ENCODE measurements around the gene SYS1. TPM values are rescaled to one million over a fixed set of nuclear protein-coding genes. Genes with fewer than 3 reads are reported as not detected.

SYS1 gene
- polyA plus RNA-seq, 3 donors from 2014 or later = 32.6 to 52.4 (median 47.1) TPM

- Mint-ChIP-seq H3K27me3 (ENCODE audit: low read depth in 3 of 3) (peaks cover 0 to 3% (median 0%) of the 10 kb centered on the region in 3 donors), H3K9me3 (no peaks in the 10 kb centered on the region), H3K4me1 (no peaks in the 10 kb centered on the region), H3K36me3 (no peaks in the 10 kb centered on the region), H3K4me3 (no peak overlapping the region), H3K27ac (no peak overlapping the region)
- DNase-seq = no peak
These were observed 8.3 kb upstream of the SYS1 start for GRCh38 chr20:45354423-45355208.

GRCh38 chr20:45355209-45356084, 7.5 kb upstream of the SYS1 start:
- H3K27ac Mint-ChIP-seq = no peak overlapping the region
- H3K36me3 Mint-ChIP-seq = no peaks in the 10 kb centered on the region
- H3K4me3 Mint-ChIP-seq = no peak overlapping the region
- no peak for DNase-seq
- H3K4me1 Mint-ChIP-seq = no peaks in the 10 kb centered on the region
- H3K27me3 Mint-ChIP-seq (ENCODE audit: low read depth in 3 of 3) = peaks cover 0 to 3% (median 0%) of the 10 kb centered on the region in 3 donors
- no peaks in the 10 kb centered on the region for H3K9me3 Mint-ChIP-seq

- Mint-ChIP-seq H3K27me3 (ENCODE audit: low read depth in 3 of 3) (peaks cover 5 to 12% (median 7%) of the 10 kb centered on the region in 3 donors), H3K36me3 (no peaks in the 10 kb centered on the region), H3K27ac (no peak overlapping the region), H3K9me3 (no peaks in the 10 kb centered on the region), H3K4me1 (peaks cover 10 to 11% of the 10 kb centered on the region in 2 donors), H3K4me3 (no peak overlapping the region)
- DNase-seq = no peak
These were observed 4.5 kb upstream of the SYS1 start for GRCh38 chr20:45358282-45359068.

- Mint-ChIP-seq H3K27me3 (ENCODE audit: low read depth in 3 of 3) (peaks cover 5 to 16% (median 7%) of the 10 kb centered on the region in 3 donors), H3K27ac (no peak overlapping the region), H3K9me3 (no peaks in the 10 kb centered on the region), H3K36me3 (no peaks in the 10 kb centered on the region), H3K4me3 (no peak overlapping the region), H3K4me1 (peaks cover 15 to 16% of the 10 kb centered on the region in 2 donors)
- DNase-seq = no peak
These were observed 3.9 kb upstream of the SYS1 start for GRCh38 chr20:45359069-45359405.

GRCh38 chr20:45359406-45360148, 3.4 kb upstream of the SYS1 start:
- Mint-ChIP-seq H3K4me1 (peaks cover 18 to 19% of the 10 kb centered on the region in 2 donors), H3K27me3 (ENCODE audit: low read depth in 3 of 3) (peaks cover 5 to 16% (median 7%) of the 10 kb centered on the region in 3 donors), H3K27ac (peak overlapping the region in 1 of 6 donors; percentile 17)

GRCh38 chr20:45361793-45362192, 1.2 kb upstream of the SYS1 start:
- Mint-ChIP-seq H3K36me3 (peaks cover 0 to 11% (median 4%) of the 10 kb centered on the region in 3 donors), H3K27me3 (ENCODE audit: low read depth in 3 of 3) (peaks cover 5 to 16% (median 9%) of the 10 kb centered on the region in 3 donors), H3K4me1 (peaks cover 33 to 39% of the 10 kb centered on the region in 2 donors), H3K9me3 (no peaks in the 10 kb centered on the region), H3K4me3 (no peak overlapping the region), H3K27ac (no peak overlapping the region)
- no peak for DNase-seq

More at GRCh38 chr20:45359406-45360148, 3.4 kb upstream of the SYS1 start:
- no peak overlapping the region for H3K4me3 Mint-ChIP-seq
- H3K36me3 Mint-ChIP-seq = no peaks in the 10 kb centered on the region
- DNase-seq = no peak
- H3K9me3 Mint-ChIP-seq = no peaks in the 10 kb centered on the region

- Mint-ChIP-seq H3K9me3 (no peaks in the 10 kb centered on the region), H3K27ac (peak overlapping the region; percentile 97 to 99 (median 98)), H3K27me3 (ENCODE audit: low read depth in 3 of 3) (peaks cover 5 to 15% (median 10%) of the 10 kb centered on the region in 3 donors), H3K4me1 (peaks cover 54 to 59% of the 10 kb centered on the region in 2 donors), H3K4me3 (peak overlapping the region; percentile 95 to 99 (median 96)), H3K36me3 (peaks cover 1 to 25% (median 7%) of the 10 kb centered on the region in 3 donors)
- DNase-seq = no peak
These were observed 896 bp downstream of the SYS1 start for GRCh38 chr20:45363611-45364492.

GRCh38 chr20:45365444-45365970, 2.6 kb downstream of the SYS1 start:
- no peaks in the 10 kb centered on the region for H3K9me3 Mint-ChIP-seq
- H3K4me3 Mint-ChIP-seq = peak overlapping the region in 3 of 5 donors; percentile 29 to 44 (median 30)
- H3K36me3 Mint-ChIP-seq = peaks cover 4 to 27% (median 7%) of the 10 kb centered on the region in 3 donors
- peaks cover 5 to 15% (median 10%) of the 10 kb centered on the region in 3 donors for H3K27me3 Mint-ChIP-seq (ENCODE audit: low read depth in 3 of 3)
- H3K4me1 Mint-ChIP-seq = peaks cover 59 to 65% of the 10 kb centered on the region in 2 donors
- H3K27ac Mint-ChIP-seq = peak overlapping the region in 5 of 6 donors; percentile 22 to 75 (median 28)
- no peak for DNase-seq

GRCh38 chr20:45366192-45366591, 3.2 kb downstream of the SYS1 start:
- peaks cover 5 to 15% (median 10%) of the 10 kb centered on the region in 3 donors for H3K27me3 Mint-ChIP-seq (ENCODE audit: low read depth in 3 of 3)
- no peaks in the 10 kb centered on the region for H3K9me3 Mint-ChIP-seq
- H3K36me3 Mint-ChIP-seq = peaks cover 4 to 27% (median 7%) of the 10 kb centered on the region in 3 donors
- DNase-seq = no peak
- peak overlapping the region in 2 of 6 donors; percentile 40 to 90 for H3K27ac Mint-ChIP-seq
- H3K4me1 Mint-ChIP-seq = peaks cover 59 to 65% of the 10 kb centered on the region in 2 donors
- H3K4me3 Mint-ChIP-seq = no peak overlapping the region

GRCh38 chr20:45366631-45367030, 3.7 kb downstream of the SYS1 start:
- Mint-ChIP-seq H3K27ac (peak overlapping the region; percentile 7 to 90 (median 66)), H3K36me3 (peaks cover 4 to 27% (median 7%) of the 10 kb centered on the region in 3 donors), H3K27me3 (ENCODE audit: low read depth in 3 of 3) (peaks cover 5 to 15% (median 10%) of the 10 kb centered on the region in 3 donors), H3K4me3 (no peak overlapping the region), H3K4me1 (peaks cover 62 to 70% of the 10 kb centered on the region in 2 donors), H3K9me3 (no peaks in the 10 kb centered on the region)
- no peak for DNase-seq

- no peaks in the 10 kb centered on the region for H3K9me3 Mint-ChIP-seq
- peaks cover 4 to 27% (median 7%) of the 10 kb centered on the region in 3 donors for H3K36me3 Mint-ChIP-seq
- peaks cover 65 to 75% of the 10 kb centered on the region in 2 donors for H3K4me1 Mint-ChIP-seq
- peaks cover 5 to 15% (median 10%) of the 10 kb centered on the region in 3 donors for H3K27me3 Mint-ChIP-seq (ENCODE audit: low read depth in 3 of 3)
- DNase-seq = no peak
- peak overlapping the region; percentile 40 to 90 (median 80) for H3K27ac Mint-ChIP-seq
- no peak overlapping the region for H3K4me3 Mint-ChIP-seq
These were observed 4.2 kb downstream of the SYS1 start for GRCh38 chr20:45367126-45367525.

All from immature natural killer cell (primary cell).